NB4 (cell line): ENCODE data around the gene IMPG2.

Experiments used
- DNase-seq: peaks from one replicate; pipeline ENCODE4 v3.0.0; 2010; ENCODE audit warnings: low read depth
- H3K4me3 ChIP-seq: one replicate; pipeline ENCODE4 v1.5.1; 2011; ENCODE audit warnings: mild to moderate bottlenecking, low read depth, low read length, moderate library complexity
- MYC ChIP-seq: IDR thresholded peaks from 2 replicates; pipeline ENCODE4 v1.6.1; 2011; ENCODE audit warnings: low read depth, low read length
- POLR2A ChIP-seq: IDR thresholded peaks from 2 replicates; pipeline ENCODE4 v1.6.1; 2011; ENCODE audit warnings: mild to moderate bottlenecking; ENCODE audit not compliant: insufficient read length; ENCODE audit errors: extremely low read depth
- TF ChIP-seq, protein P1 (sequence below): IDR thresholded peaks from one replicate; pipeline ENCODE4 v1.5.1; 2012; ENCODE audit warnings: low read depth, low read length
- TF ChIP-seq, protein P2 (sequence below): IDR thresholded peaks from 2 replicates; pipeline ENCODE4 v1.6.1; 2011; ENCODE audit warnings: low read depth, low read length

The IMPG2 gene

DNA sequence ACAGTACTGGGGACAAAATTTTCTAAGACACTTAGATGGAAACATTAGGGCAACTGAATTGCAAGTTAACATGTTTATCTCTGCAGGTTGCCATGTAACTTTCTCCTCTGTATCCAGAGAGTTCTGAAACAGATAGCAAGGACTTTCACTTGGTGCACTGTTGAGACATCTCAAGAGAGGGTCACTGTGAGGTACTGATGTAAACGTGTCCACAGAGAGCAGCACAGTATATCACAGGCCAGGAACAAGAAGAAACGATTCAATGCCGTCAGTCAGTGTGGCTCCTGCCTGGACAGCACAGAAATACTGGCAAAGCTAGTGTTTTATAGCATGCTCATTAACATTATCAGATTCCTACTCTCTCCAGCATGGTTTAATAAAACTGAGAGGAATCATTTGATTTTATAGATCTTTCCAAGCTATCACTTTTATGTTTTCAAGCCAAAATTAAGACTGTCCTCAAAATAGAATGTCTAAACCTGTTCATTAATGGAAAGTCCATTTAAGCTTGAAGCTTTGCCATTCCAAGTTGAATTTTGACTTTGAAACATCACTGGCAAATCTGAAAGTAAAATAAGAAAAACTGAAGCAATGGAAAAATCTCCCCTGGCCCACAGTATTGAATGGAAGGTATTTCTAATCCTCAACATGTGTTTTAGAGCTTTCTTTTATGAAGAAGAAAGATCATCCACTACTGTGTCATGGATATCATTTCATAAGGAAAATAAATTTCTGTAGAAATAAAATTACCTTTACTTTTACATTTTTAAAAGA, 102.7 kb downstream of the IMPG2 start:
- TF ChIP-seq, protein P1, sequence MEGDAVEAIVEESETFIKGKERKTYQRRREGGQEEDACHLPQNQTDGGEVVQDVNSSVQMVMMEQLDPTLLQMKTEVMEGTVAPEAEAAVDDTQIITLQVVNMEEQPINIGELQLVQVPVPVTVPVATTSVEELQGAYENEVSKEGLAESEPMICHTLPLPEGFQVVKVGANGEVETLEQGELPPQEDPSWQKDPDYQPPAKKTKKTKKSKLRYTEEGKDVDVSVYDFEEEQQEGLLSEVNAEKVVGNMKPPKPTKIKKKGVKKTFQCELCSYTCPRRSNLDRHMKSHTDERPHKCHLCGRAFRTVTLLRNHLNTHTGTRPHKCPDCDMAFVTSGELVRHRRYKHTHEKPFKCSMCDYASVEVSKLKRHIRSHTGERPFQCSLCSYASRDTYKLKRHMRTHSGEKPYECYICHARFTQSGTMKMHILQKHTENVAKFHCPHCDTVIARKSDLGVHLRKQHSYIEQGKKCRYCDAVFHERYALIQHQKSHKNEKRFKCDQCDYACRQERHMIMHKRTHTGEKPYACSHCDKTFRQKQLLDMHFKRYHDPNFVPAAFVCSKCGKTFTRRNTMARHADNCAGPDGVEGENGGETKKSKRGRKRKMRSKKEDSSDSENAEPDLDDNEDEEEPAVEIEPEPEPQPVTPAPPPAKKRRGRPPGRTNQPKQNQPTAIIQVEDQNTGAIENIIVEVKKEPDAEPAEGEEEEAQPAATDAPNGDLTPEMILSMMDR, result no peak
- TF ChIP-seq, protein P2, sequence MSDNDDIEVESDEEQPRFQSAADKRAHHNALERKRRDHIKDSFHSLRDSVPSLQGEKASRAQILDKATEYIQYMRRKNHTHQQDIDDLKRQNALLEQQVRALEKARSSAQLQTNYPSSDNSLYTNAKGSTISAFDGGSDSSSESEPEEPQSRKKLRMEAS, result no peak
- no peak for TF ChIP-seq MYC
- no peak for TF ChIP-seq POLR2A
- DNase-seq, result no peak
- no peak overlapping the region for H3K4me3 ChIP-seq

DNA sequence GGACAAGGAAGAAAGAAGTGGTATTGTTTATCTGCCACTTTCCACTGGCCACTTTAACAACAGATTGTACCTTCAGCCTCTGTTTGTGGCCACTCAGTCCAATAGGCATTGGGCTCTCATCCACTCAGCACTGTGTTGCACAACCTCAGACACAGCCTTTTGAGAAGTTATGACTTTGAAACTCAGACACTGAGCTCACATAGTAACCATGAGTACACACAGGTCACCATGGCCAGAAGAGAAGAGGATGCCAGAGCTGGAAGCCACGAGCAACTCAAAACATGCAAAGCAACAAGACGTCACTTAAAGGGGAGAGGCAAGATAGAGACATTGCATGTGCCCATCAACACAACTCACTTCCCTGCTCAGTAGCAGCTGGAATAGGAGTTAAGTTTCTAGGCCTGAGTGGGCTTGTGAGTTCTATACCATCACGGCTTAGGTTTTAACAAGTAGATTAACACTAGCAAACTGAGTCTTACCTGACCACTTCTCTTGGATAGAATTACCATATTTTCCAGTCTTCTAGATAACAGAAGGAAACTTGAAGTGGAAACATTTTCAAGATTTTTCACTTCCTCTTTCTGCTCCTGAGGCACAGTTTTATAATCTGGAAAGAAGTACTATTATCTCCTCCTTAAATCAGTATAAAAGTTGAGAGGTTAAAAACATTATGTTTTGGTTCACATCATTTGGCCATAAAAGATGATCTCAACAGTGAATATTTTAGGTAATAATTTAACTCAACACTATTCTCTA, 103.5 kb downstream of the IMPG2 start:
- no peak for TF ChIP-seq POLR2A
- H3K4me3 ChIP-seq, result no peak overlapping the region
- DNase-seq, result no peak

DNA sequence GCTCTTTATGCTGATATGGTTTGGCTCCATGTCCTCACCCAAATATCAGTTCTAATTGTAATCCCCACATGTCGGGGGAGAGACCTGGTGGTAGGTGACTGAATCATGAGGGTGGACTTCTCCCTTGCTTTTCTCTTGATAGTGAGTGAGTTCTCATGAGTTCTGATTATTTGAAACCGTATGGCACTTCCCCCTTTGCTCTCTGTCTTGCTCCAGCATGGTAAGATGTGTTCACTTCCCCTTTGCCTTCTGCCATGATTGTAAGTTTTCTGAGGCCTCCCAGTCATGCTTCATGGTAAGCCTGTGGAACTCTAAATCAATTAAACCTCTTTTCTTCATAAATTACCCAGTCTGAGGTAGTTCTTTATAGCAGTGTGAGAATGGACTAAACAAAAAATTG, 107.6 kb downstream of the IMPG2 start:
- DNase-seq, result peak; percentile 23
- H3K4me3 ChIP-seq, result no peak overlapping the region
- no peak for TF ChIP-seq POLR2A
- TF ChIP-seq MYC, result no peak
- TF ChIP-seq, protein P1, result no peak
- TF ChIP-seq, protein P2, result no peak

DNA sequence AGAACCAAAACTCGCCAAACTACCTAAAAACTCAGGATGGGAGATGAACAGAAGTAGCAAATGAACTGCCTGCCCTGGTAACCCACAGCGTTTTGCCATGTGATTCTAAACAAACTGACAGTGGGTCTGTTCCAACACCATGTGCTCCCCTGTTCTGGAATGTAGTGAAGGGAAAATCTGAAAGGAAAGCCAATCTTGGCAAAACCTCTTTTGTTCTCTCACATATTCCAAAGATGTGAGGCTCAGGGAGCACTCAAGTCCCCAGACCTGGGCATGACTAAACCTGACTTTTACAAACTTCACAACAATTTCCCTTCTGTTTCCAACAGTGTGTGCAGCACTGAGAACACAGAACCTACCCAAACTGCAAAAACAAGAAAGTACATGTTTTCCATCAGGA, 116.1 kb downstream of the IMPG2 start:
- TF ChIP-seq MYC, result no peak
- TF ChIP-seq, protein P1, result no peak
- TF ChIP-seq, protein P2, result no peak
- TF ChIP-seq POLR2A, result no peak
- H3K4me3 ChIP-seq, result no peak overlapping the region
- DNase-seq, result no peak

DNA sequence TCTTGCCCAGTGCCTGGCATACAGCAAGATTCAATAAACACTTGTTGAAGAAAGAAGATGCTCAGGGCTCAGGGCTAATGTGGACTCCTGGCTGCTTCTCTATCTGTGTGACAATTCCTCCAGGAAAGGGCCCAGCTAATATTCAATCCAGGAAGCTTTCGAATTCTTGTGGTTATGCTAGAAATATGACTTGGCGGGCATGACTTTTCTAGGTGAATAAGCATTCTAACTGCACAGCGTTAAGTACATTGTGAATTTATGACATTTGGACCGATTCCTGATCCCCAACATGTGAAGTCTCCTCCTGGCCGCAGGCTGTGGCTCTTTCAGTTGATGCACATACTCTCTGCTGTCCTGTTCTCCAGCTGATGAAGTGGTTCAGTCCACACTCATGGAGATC, 117.0 kb downstream of the IMPG2 start:
- TF ChIP-seq POLR2A (no peak), MYC (no peak)
- TF ChIP-seq, protein P2, result no peak
- TF ChIP-seq, protein P1, result no peak
- H3K4me3 ChIP-seq, result no peak overlapping the region
- no peak for DNase-seq

DNA sequence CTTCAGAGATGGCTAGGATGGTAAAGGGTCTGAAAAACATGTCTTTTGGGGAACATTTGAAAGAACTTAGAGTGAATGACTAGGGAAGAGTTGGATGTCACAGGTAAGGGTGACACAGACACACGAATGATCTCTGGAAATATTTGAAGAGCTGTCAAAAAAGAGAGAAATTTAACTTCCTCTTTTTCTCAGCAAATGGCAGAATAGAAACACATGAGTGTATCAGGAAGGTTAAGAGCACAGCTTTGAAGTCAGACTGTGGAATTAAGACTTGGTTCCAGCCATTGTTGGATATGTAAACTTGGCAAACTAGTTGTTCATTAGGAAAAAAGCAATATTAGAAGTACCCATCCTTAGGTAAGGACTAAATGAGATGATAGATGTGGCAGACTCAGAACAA, 117.7 kb downstream of the IMPG2 start:
- peak; percentile 3 for DNase-seq
- H3K4me3 ChIP-seq, result no peak overlapping the region
- TF ChIP-seq, protein P2, result 0 out of 2 replicates have a peak, but pooled peaks have one; percentile 10
- TF ChIP-seq POLR2A, result no peak
- no peak for TF ChIP-seq MYC
